Omental fat pad (tissue), 4 donors: Measurements from ENCODE around the gene CCL20. TPM values are rescaled to one million over a fixed set of nuclear protein-coding genes. Genes with fewer than 3 reads are reported as not detected.

Source experiments
- ATAC-seq: fragments of 150-250 bp; one replicate; pipeline ENCODE4 v1.9.1; 2016; ENCODE audit warnings: mild to moderate bottlenecking, moderate library complexity; ENCODE audit not compliant: low FRiP score
- DNase-seq: peaks from one replicate; pipeline ENCODE4 v3.0.0-alpha.2; 2019; ENCODE audit warnings: low spot score
- CTCF ChIP-seq, 3 donors: fragments of 450-650 bp; IDR thresholded peaks; one replicate each; pipeline ENCODE4 v1.5.1; 2016 to 2017; ENCODE audit warnings: antibody characterized with exemption in 3 of 3, mild to moderate bottlenecking in 3 of 3, moderate library complexity in 2 of 3
- total RNA-seq, 4 donors: library from RNA; depleted of rRNA; stranded (reverse); fragments of >200 nt; gene quantifications; one replicate each; pipeline ENCODE4 v1.1.0, GENCODE V29; 2016

Gene CCL20
- total RNA-seq, 4 donors from 2014 or later = 3.4 to 19.2 TPM; not detected in 2

DNA sequence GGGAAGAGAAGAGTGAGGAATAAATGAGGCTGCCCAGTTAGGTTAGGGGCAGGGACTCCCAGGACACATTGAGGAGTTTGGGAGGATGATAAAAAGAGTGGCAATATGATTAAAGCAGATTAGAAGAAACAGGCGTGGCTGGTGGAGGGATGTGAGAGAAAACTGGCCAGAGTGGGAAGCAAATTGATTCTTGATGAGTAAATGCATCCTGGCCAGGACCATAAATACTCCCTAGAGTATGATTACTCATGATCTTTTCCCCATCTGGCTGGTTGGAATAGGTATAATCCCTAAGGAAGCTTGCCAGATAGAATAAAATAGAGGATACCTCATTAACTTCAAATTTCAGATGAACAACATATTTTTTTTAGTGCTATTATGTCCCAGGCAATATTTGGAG lies 36.3 kb downstream of the CCL20 start:
- ATAC-seq = peak; percentile 85
- DNase-seq = no peak
- TF ChIP-seq CTCF (IDR thresholded peaks at IDR 0.05) = no peak

GRCh38 chr2:227853204-227853629 lies 39.6 kb downstream of the CCL20 start:
- no peak for TF ChIP-seq CTCF (IDR thresholded peaks at IDR 0.05)
- DNase-seq = no peak
- peak; percentile 69 for ATAC-seq

- DNase-seq = no peak
- TF ChIP-seq CTCF (IDR thresholded peaks at IDR 0.05) = no peak
- peak; percentile 45 for ATAC-seq
Observed at GRCh38 chr2:227853765-227854271, 40.2 kb downstream of the CCL20 start.

GRCh38 chr2:227855440-227855839 lies 41.8 kb downstream of the CCL20 start:
- DNase-seq (no peak), ATAC-seq (no peak)

GRCh38 chr2:227856697-227857096 lies 43.1 kb downstream of the CCL20 start:
- no peak for TF ChIP-seq CTCF (IDR thresholded peaks at IDR 0.05)
- ATAC-seq (no peak), DNase-seq (no peak)

More at GRCh38 chr2:227855440-227855839, 41.8 kb downstream of the CCL20 start:
- no peak for TF ChIP-seq CTCF (IDR thresholded peaks at IDR 0.05)

- DNase-seq (no peak), ATAC-seq (no peak)
- TF ChIP-seq CTCF (IDR thresholded peaks at IDR 0.05) = no peak
Observed at GRCh38 chr2:227860221-227860641, 46.6 kb downstream of the CCL20 start.

DNA sequence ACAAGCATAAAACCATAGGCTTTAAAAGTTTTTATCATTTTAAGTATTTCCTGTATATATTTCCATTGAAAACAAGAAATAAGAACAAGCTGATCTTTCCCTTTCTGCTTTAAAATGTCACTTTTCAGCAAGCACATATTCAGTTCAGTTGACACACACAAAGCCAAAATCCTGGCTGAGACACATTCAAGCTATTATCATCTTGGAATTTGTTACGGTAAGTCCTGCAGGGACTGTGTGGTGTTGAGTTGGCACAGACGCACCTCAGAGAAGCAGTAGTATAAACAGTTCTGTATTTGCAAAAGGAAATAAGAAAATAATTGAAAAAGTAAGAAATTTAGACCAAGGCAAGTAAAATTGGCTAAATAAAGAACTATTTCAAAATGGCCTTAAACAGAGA lies 47.4 kb downstream of the CCL20 start:
- ATAC-seq (no peak), DNase-seq (no peak)
- TF ChIP-seq CTCF (IDR thresholded peaks at IDR 0.05) = no peak
